Liver (tissue), 3 donors: ENCODE results near the gene EIF4E3.

Experiments used
- ATF3 ChIP-seq: IDR thresholded peaks from 2 replicates; pipeline ENCODE4 v1.6.1; 2016; ENCODE audit warnings: antibody characterized with exemption
- CTCF ChIP-seq: fragments of 150-350 bp; IDR thresholded peaks from 2 replicates; pipeline ENCODE4 v1.5.1; 2017; ENCODE audit warnings: improper control_type of control experiment, low read depth, low read length; ENCODE audit not compliant: missing input control
- JUND ChIP-seq, 2 donors: IDR thresholded peaks; 2 replicates each; pipeline ENCODE4 v1.6.1; 2016; ENCODE audit warnings: antibody characterized with exemption in 2 of 2
- RAD21 ChIP-seq, 2 donors: IDR thresholded peaks; 2 replicates each; pipeline ENCODE4 v1.6.1; 2016; ENCODE audit warnings: antibody characterized with exemption in 2 of 2, mild to moderate bottlenecking in 2 of 2
- REST ChIP-seq: IDR thresholded peaks from 2 replicates; pipeline ENCODE4 v1.6.1; 2016; ENCODE audit warnings: antibody characterized with exemption, mild to moderate bottlenecking
- RXRA ChIP-seq, 2 donors: IDR thresholded peaks; 2 replicates each; pipeline ENCODE4 v1.6.1; 2017 to 2018; ENCODE audit warnings: antibody characterized with exemption in 2 of 2, mild to moderate bottlenecking in 1 of 2
- TAF1 ChIP-seq: conservative IDR thresholded peaks from 2 replicates; pipeline ENCODE4 v1.6.1; 2016; ENCODE audit warnings: antibody characterized with exemption, mild to moderate bottlenecking
- YY1 ChIP-seq: IDR thresholded peaks from 2 replicates; pipeline ENCODE4 v1.6.1; 2016; ENCODE audit warnings: antibody characterized with exemption, mild to moderate bottlenecking
- ZBTB33 ChIP-seq: IDR thresholded peaks from 2 replicates; pipeline ENCODE4 v1.6.1; 2016; ENCODE audit warnings: antibody characterized with exemption
- donor health status: healthy.
- donor health status: healthy.

- TF ChIP-seq CTCF (no peak), RAD21 (IDR thresholded peaks at IDR 0.05) (no peak), ATF3 (no peak), ZBTB33 (no peak), YY1 (no peak), TAF1 (no peak), JUND (IDR thresholded peaks at IDR 0.05) (no peak), RXRA (IDR thresholded peaks at IDR 0.05) (no peak), REST (no peak)
Observed at GRCh38 chr3:71662568-71662967, 62.6 kb downstream of the EIF4E3 start.
